ENCODE results near the gene FXYD5.

DNA sequence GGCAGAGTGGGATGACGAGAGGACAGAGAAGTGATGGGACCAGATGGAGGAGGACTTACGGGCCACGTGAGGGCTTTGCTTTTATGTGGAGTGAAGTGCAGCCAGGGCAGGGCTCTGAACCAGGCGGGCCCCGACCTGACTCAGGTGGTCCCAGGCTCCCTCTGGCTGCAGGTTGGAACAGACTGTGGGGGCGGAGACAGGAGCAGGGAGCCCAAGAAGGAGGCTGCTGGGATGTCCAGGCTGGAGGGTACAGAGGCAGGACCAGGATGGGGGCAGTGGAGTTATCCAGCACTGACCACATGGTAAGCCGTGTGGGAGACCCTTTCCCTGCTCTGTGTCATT lies 2.1 kb downstream of the FXYD5 start:
- TF ChIP-seq TAF1 (IDR thresholded peaks at IDR 0.05; ENCODE audit: borderline replicate concordance, insufficient read depth, low read length) = no peak
- no peak for TF ChIP-seq POLR2AphosphoS5 (IDR thresholded peaks at IDR 0.05; ENCODE audit: low read depth, low read length)
- no peak for TF ChIP-seq SIN3A (IDR thresholded peaks at IDR 0.05; ENCODE audit: borderline replicate concordance, insufficient read depth, low read length)
- TF ChIP-seq, protein P1, sequence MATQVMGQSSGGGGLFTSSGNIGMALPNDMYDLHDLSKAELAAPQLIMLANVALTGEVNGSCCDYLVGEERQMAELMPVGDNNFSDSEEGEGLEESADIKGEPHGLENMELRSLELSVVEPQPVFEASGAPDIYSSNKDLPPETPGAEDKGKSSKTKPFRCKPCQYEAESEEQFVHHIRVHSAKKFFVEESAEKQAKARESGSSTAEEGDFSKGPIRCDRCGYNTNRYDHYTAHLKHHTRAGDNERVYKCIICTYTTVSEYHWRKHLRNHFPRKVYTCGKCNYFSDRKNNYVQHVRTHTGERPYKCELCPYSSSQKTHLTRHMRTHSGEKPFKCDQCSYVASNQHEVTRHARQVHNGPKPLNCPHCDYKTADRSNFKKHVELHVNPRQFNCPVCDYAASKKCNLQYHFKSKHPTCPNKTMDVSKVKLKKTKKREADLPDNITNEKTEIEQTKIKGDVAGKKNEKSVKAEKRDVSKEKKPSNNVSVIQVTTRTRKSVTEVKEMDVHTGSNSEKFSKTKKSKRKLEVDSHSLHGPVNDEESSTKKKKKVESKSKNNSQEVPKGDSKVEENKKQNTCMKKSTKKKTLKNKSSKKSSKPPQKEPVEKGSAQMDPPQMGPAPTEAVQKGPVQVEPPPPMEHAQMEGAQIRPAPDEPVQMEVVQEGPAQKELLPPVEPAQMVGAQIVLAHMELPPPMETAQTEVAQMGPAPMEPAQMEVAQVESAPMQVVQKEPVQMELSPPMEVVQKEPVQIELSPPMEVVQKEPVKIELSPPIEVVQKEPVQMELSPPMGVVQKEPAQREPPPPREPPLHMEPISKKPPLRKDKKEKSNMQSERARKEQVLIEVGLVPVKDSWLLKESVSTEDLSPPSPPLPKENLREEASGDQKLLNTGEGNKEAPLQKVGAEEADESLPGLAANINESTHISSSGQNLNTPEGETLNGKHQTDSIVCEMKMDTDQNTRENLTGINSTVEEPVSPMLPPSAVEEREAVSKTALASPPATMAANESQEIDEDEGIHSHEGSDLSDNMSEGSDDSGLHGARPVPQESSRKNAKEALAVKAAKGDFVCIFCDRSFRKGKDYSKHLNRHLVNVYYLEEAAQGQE (IDR thresholded peaks at IDR 0.05; ENCODE audit: insufficient read depth in 1 of 2, low read depth in 2 of 2, low read length in 2 of 2) = no peak

Data from PFSK-1 (cell line).